HG03575 (cell line): ENCODE measurements around the gene ACTR1B.
"Not testable (repeated sequence)": the region's sequence is repeated elsewhere in the genome, so short reads cannot be mapped to it uniquely, and the experiment has no call there.

Experiments used
- ATAC-seq: cut with Tn5 transposase; IDR thresholded peaks from one replicate; pipeline ENCODE4 v1.9.1; 2021; ENCODE audit not compliant: unreplicated experiment, insufficient number of reproducible peaks, low FRiP score; ENCODE audit errors: extremely low read depth

The ACTR1B gene

DNA sequence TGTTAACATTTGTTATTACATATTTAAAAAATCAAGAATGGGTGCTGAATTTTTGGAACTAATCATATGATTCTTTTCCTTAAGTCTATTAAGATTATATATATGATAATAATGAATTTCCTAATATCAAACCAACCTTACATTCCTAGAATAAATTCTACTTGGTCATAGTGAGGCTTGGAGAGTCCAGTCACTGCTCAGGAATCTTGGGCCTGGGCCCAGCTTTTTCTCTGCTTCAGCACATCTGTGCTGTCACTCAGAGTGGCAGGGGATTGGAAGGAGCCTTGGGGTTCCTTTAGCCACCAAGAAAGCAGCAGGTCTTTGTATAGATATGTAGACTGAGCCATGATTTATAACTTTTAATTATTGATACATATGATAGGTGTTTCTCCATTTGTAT lies 29.6 kb upstream of the ACTR1B start:
- no peak for ATAC-seq

DNA sequence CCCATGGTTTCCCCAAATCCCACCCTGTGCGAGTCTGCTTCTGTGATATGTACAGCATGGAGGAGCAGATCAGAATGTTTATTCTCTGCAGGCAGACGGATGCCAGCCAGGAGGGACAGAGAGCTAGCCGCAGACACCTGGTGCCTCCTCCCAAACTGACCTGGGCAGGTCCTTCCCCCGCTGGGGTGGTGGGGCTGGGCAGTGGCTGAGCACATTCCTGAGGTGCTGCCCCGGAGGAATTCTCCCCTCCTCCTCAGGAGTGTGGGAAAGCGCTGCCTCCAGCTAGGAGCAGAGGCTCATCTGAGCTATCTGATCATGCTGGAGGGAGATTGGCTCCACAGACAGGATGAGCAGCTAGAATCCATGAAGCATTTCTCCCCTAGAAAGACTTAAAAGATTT lies 27.3 kb upstream of the ACTR1B start:
- ATAC-seq: no peak

DNA sequence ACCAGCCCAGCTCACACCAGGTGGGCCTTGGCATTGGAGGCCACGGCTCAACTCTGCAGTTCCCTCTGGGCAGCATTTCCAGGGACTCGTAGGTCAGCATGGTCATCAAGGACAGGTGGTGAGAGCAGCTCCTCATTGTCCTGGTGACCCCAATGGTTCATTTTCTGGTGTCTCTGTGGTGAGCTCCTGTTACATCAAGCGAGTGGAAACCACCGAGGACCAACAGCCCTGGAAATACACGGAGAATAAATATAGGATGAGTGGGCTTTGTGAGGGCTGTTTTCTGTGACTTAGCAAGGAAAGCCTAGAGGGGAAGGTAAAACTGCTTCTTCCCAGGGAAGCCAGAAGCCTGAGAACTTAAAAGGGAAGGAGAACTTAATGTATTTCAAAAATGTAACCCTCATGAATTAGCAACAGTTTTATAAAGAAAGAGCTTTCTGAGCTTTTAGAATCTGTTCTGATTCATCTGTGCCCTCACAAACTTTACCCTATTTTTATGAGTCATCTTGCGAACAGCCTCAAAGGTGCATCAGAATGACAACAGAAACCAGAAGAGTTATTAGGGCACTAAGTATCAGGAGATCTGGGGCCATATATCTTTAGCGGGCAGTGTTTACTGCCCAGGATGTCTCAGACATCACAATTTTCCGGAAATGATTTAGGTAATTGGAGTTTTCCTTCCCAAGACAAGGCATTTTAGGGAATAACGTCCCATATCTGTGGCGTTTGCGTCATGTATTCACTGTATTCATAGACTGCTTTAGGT lies 24.4 kb upstream of the ACTR1B start:
- ATAC-seq: no peak

DNA sequence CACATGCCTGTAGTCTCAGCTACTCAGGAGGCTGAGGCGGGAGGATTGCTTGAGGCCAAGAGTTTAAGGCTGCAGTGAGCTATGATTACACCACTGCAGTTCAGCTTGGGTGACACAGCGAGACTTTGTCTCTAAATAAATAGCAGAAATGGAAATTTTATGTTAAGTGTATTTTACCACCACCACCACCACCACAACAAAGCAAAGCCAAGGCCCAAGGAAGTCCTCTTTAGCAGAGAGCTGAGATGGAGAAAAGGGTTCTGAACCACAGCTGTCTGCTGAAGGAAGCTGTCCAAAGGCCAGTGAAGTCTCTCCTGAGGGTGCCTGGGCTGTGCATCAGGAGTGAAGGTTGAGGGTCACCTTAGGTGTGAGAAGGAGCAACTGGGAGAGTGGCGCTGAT lies 23.4 kb upstream of the ACTR1B start:
- not testable (repeated sequence) for ATAC-seq

DNA sequence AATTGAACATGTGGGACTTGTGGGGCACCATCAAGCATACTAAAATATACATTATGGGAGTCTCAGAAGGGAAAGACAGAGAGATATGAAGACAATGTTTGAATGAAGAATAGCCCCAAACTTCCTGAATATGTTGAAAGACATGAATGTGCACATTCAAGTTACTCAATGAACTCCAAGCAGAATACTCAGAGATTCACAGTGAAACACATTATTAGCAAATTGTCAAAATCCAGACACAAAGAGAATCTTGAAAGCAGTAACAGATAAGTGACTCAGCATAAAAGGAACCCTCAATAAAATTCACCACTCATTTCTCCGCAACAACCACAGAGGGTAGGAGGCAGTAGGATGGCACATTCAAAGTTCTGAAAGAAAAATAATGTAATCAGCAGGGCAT lies 14.5 kb upstream of the ACTR1B start:
- no peak for ATAC-seq

DNA sequence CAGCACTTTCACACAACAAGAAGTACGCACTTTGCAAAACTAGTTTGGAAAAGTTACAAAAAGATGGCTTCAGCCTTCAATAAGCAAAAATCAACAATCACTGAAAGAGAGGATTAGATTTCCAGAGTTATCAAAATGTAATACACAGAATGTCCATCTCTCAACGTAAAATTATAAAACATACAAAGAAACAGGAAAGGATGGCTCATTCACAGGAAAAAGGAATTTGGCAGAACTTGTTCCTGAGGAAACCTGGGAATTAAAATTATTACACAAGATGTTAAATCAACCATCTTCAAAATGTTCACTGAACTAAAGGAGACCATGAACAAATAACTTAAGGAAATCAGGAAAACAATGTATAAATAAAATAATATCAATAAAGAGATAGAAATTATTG lies 13.6 kb upstream of the ACTR1B start:
- ATAC-seq: no peak

DNA sequence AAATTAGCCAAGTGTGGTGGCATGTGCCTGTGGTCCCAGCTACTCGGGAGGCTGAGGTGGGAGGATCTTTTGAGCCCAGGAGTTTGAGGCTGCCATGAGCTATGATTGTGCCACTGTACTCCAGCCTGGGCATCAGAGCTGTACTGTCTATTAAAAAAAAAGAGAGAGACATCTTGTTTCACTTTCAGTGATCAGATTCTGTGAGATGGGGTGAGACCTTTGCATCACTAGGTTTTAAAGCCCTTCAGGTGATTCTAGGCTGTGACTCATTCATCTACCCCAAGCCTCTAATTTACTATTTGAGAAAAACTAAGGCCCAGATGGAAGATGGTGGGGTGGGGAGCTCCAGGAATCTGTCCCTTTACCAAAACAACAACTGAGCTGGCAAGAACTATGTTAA lies 12.8 kb upstream of the ACTR1B start:
- no peak for ATAC-seq

DNA sequence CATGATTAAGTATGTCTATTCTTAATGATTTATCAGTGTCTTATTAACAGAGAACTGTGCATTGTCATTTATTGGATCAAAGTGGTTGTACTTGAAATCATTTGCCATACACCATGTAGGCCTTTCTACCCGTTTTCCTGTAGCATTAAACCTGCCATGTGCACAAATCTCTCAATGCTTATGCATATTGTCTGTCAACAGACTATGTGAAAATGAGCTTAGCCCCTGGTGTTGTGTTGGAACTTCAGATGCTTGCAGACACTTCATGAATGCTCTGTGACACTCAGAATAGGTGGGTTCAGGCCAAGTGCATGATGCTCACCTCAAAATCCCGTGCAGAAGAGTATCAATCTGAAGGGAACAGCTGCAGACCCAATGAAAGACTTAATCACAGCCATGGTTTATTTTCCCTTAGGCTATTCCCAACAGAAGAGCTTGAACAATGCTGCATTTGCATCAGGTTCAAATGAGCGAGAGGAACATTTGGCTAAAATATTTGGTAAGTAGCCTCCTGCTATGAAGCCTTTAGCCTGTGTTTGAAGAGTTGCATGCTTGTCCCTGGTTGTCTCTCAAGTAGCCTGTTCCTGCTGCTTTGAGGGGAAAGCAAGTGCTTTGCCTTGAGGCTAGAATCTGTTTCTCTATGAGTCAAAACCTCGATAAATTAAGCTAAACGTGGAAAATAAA lies 11.7 kb upstream of the ACTR1B start:
- no peak for ATAC-seq

DNA sequence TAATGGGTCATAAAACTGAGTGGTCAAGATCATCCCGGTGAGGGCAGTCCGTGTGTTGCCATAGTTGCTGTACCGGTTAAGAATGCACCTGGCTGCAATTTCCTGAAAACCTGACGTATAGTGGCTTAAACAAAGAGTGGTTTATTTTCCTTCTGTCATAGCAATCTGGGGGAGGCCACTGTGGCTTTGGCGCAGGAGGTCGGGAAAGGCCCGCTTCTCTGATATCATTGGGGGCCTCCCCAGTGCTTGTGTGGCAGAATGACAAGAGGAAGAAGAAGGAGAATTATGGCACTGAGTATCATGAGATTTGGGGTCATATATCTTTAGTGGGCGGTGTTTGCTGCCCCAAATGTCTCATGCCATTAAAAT lies 10.1 kb upstream of the ACTR1B start:
- no peak for ATAC-seq

DNA sequence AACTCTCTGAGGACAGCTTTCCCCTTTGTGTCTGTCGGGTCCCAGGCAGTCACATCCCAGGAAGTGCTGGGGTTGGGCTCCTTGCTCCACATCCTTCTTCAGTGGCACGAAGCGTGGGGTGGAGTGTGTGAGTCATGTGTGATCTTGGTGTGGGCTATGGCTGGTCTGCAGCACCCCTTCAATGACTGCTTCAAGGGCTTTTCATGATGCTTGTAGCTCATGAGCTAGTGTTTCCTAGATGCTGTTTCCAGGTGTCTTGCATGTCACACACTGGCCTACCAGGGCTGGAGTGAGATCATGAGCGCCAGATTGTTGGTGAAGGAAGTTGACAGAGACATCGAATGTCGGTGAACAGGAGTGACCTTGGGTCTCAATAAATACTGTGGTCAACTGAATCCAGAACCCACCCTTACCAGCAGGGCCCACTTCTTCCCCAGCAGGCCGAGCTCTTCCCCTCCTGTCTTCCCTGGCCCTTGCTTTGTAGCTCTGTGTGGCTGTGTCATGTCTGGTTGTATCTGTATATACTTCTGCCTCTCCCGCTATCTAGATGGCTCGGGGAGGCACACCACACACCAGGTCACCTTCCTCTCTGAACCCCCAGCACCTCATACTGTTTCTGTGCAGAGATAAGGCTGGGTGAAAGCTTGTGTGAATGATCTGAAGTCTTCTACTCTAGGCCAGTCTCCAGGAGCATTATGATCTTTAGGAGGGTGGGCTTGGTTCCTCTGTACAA lies 9.5 kb upstream of the ACTR1B start:
- no peak for ATAC-seq

DNA sequence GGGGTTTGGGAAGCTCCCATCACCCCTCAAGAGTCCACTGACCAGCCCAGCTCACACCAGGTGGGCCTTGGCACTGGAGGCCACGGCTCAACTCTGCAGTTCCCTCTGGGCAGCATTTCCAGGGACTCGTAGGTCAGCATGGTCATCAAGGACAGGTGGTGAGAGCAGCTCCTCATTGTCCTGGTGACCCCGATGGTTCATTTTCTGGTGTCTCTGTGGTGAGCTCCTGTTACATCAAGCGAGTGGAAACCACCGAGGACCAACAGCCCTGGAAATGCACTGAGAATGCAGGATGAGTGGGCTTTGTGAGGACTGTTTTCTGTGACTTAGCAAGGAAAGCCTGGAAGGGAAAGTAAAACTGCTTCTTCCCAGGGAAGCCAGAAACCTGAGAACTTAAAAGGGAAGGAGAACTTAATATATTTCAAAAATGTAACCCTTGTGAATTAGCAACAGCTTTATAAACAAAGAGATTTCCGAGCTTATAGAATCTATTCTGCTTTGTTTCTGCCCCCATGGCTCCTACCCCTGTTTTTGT lies 8.8 kb upstream of the ACTR1B start:
- not testable (repeated sequence) for ATAC-seq

DNA sequence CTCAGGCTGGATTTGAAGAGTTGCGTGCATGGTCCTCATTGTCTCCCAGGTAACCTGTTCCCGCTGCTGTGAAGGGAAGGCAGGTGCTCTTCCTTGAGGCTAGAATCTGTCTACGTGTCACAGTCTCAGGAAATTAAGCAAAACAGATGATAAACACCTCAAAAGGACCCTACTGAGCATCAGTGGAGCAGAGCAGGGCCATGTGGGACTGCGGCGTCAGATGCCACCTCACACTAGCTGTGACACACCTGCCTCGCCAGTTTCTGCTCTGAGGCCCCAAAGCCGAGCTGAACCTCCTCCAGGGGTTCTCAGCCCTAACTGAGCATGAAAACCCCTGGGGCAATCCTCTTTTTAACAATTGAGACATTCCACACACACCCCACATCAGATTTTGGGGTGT lies 7.7 kb upstream of the ACTR1B start:
- no peak for ATAC-seq

DNA sequence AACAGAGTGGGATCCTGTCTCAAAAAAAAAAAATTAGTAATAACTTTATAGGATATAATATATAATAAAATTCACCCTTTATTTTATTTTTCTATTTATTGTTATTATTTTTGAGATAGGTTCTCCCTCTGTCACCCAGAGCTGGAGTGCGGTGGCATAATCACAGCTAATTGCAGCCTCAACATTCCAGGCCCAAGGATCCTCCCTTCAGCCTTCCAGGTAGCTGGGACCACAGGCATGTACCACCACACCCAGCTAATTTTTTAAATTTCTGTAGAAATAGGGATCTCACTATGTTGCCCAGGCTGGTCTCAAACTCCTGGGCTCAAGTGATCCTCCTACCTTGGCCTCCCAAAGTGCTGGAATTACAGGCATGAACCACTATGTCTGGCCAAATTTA lies 6.6 kb upstream of the ACTR1B start:
- no peak for ATAC-seq

DNA sequence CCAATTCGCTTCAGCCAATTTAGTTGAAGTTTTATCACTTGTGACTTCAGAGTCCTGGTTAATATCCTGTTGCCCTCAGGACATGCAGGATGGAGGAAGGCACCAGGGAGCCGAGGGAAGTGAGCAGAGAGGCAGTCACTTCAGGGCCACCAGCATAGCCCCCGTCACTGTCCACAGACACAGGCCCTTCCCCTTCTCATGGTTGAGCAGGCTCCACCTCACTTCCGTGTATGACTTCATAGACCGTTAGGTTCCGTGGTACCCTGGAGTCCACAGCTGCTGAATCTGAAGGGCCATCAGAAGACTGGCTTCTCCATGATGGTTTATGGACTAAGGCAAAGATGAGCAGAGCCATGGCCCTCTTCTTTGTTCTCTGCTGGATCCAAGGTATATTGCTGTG lies 5.6 kb upstream of the ACTR1B start, which contains the start of gene C2orf92:
TSS of gene C2orf92 (plus strand) at position 266 of the 400 bp plus-strand sequence. CDS start at position 342, 76 bp downstream.
- no peak for ATAC-seq

DNA sequence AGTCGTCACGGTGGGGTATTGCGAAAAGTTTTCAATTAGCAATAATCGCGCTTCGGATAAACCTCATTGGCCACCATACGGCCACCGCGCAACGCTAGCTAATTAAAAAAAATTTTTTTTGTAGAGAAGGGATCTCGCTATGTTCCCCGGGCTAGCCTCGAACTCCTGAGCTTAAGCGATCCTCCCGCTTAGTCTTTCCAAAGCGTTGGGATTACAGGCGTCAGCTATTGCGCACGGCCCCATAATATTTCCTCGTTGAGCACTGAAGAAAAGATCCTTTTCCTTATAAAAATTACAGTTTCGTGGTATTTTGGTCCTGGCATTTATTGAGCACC lies 759 bp upstream of the ACTR1B start:
- no peak for ATAC-seq

DNA sequence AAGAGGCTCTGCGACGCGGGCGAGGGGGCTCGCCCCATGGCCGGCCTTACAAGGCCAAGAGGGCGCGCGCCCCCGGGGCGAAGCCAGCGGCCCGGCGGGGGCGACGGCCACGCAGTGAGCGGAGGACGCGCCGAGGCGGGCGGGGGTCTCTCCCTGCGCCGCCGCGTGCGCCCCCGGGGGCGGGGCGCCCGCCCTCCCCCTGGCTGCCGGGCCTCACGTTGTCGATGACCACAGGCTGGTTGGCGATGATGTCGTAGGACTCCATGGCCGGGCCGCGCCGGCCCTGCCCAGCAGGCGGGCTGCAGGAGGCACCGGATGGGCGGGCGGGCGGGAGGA lies 250 bp downstream of the ACTR1B start:
- no peak for ATAC-seq

DNA sequence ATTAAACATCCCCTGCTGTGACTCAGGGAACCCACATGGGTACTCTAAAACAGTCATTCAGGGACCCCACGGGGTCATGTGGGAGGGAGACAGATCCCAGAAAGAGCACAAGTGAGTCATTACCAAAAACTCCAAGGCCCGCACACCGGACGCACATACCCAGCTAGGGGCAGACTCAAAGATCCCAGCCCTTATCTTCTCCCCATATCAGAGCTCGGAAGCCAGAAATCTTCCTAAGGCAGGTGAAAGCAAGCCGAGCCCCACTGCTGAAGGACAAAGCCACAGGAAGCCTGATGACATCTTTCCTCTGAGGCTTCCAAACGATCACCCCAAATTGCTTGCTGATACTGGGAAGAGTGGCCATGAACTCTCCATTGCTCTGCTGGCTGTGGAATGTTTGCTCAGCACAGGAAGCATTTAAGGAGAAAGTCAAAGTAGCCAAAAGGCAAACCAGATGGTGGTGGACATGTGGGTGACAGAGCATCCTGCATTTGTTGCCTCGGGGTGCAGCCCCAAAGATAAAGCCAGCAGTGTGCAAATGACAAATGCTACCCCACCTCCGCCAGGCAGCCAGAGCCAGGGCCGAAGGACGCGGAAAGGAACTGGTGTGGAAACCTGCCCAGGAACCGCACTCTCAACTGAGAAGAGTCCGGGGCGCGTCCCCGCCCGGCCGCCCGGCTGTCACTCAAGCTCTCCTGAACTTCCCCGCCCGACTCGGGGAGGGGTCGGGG lies 784 bp downstream of the ACTR1B start:
- no peak for ATAC-seq

DNA sequence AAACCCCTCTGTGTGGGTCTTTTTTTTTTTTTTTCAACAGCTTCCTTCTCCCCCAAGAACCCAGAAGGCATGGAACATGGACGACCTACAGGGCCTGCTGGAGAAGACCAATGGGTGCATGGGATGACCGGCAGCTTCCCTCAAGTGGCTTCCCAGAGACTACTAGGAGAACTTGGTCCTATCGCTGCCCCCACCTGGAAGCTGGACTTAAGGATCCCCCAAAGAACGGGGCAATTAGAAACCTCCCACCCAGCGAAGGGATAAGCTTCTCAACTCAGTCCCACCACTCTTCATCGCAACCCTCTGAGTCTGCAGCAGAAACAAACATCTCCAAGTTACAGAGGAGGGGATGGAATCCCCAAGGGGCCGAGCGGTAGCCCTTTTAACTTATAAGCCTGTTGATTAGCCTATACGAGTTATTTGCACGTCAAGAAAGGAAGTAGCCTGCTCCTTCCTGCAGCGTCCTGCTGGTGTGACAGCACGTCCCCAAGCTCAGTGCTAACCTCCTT lies 1.4 kb downstream of the ACTR1B start:
- no peak for ATAC-seq

DNA sequence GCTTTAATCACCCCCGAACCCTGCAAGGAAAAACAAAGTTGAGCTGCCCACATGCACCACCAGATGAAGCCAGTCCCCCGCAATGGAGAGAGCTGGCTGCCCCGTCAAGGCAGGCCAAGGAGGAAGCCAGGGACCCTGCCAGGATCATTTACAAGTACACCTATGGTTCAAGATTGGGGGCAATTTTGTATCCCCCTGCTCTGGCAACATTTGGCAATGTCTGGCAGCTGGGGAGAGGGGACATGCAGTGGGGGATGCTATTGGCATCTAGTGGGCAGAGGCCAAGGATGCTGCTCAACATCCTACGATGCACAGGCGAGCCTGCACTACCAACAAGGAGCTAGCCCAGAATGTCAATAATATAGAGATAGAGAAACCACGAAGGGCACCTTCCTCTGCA lies 1.9 kb downstream of the ACTR1B start:
- no peak for ATAC-seq
